K562 (cell line): ENCODE results near the gene KCNK16. TPM values are rescaled to one million over a fixed set of nuclear protein-coding genes. Genes with fewer than 3 reads are reported as not detected.

Source experiments
- ATAC-seq: fragments of 200-7000 bp; cut with Tn5 transposase; 3 replicates; pipeline ENCODE4 v1.9.1; 2020; ENCODE audit warnings: moderate library complexity
- BruUV-seq: library from RNA; stranded (reverse); fragments of 400-500 nt; replicated peaks from 2 replicates; lab custom pipeline; 2021; lab: Mats Ljungman, UMichigan
- CTCF ChIA-PET: fragments of 300-600 bp; formaldehyde crosslinking; extraction: SDS; loops from one replicate; lab custom pipeline; 2021; ENCODE audit warnings: low intra/inter-chr PET ratio; lab: Yijun Ruan, JAX
- POLR2A ChIA-PET: fragments of 300-600, 350-650 bp; sonication (Branson Sonifier 250); formaldehyde crosslinking; extraction: SDS; loops from one replicate; lab custom pipeline; 2021; ENCODE audit warnings: antibody characterized with exemption, inconsistent platforms; lab: Yijun Ruan, JAX
- DNase-seq, 4 experiments: peaks; one replicate each; pipeline versions ENCODE4 v3.0.0 to v3.0.0-alpha.2; 2011 to 2018; ENCODE audit warnings: low spot score in 3 of 4, mixed read lengths in 3 of 4; ENCODE audit errors: extremely low read depth in 1 of 4
- FAIRE-seq: peaks from 2 replicates; lab custom pipeline; 2011; peaks lifted over from hg19 to GRCh38; lab: Jason Lieb, UNC
- H2AFZ ChIP-seq: 2 replicates; pipeline ENCODE4 v1.6.0; 2011; ENCODE audit warnings: low read depth, low read length, control low read depth, inconsistent platforms
- H3K27ac ChIP-seq: fragments of 200-600 bp; 3 replicates; pipeline ENCODE4 v1.8.0; 2011; ENCODE audit warnings: low read depth, mild to moderate bottlenecking, control low read depth, inconsistent platforms, low read length, moderate library complexity, mixed read lengths; ENCODE audit errors: extremely low read depth
- H3K27me3 ChIP-seq, 2 experiments: fragments of 300-600 bp in 1 of 2; 2 replicates in 1 of 2; 3 replicates in 1 of 2; pipeline versions ENCODE4 v1.6.0 to v1.8.0; 2011; ENCODE audit warnings: inconsistent platforms in 2 of 2, low read length in 2 of 2, mild to moderate bottlenecking in 1 of 2, mixed read lengths in 1 of 2, moderate library complexity in 1 of 2; ENCODE audit not compliant: control insufficient read depth in 2 of 2, insufficient read depth in 2 of 2
- H3K36me3 ChIP-seq: fragments of 300-600 bp; 3 replicates; pipeline ENCODE4 v1.8.0; 2011; ENCODE audit warnings: mild to moderate bottlenecking, low read length, inconsistent platforms; ENCODE audit not compliant: control insufficient read depth, insufficient read depth
- H3K4me1 ChIP-seq, 2 experiments: fragments of 200-600 bp in 1 of 2; replicated peaks in 1 of 2; 2 replicates in 1 of 2; 3 replicates in 1 of 2; pipeline versions ENCODE4 v1.5.1 to v1.8.0; 2011; ENCODE audit warnings: inconsistent platforms in 2 of 2, low read length in 2 of 2, mild to moderate bottlenecking in 1 of 2, mixed read lengths in 1 of 2, moderate library complexity in 1 of 2; ENCODE audit not compliant: control insufficient read depth in 2 of 2, insufficient read depth in 2 of 2
- H3K4me2 ChIP-seq: 2 replicates; pipeline ENCODE4 v1.6.1; 2011; ENCODE audit warnings: low read length, control low read depth, inconsistent platforms, mixed read lengths; ENCODE audit not compliant: insufficient read depth
- H3K4me3 ChIP-seq: fragments of 200-600 bp; sonication (generic), shearing (Covaris generic); 2 replicates; pipeline ENCODE4 v1.5.1; 2016; ENCODE audit warnings: control low read depth, inconsistent platforms
- H3K79me2 ChIP-seq: fragments of 200-600 bp; 3 replicates; pipeline ENCODE4 v1.8.0; 2011; ENCODE audit warnings: low read length, inconsistent platforms; ENCODE audit not compliant: control insufficient read depth, insufficient read depth
- H3K9ac ChIP-seq, 2 experiments: 2 replicates each; pipeline versions ENCODE4 v1.6.0 to v1.6.1; 2011; ENCODE audit warnings: low read depth in 2 of 2, low read length in 2 of 2, control low read depth in 1 of 2, inconsistent platforms in 1 of 2, mild to moderate bottlenecking in 1 of 2, mixed read lengths in 1 of 2; ENCODE audit not compliant: insufficient read depth in 1 of 2
- H3K9me1 ChIP-seq: one replicate; pipeline ENCODE4 v1.6.0; 2011; ENCODE audit warnings: inconsistent platforms, mild to moderate bottlenecking, low read length, moderate library complexity; ENCODE audit not compliant: control insufficient read depth, insufficient read depth
- H3K9me3 ChIP-seq: replicated peaks from 2 replicates; pipeline ENCODE4 v1.5.1; 2011; ENCODE audit warnings: low read depth, low read length, inconsistent platforms; ENCODE audit not compliant: control insufficient read depth, insufficient read depth
- H4K20me1 ChIP-seq: replicated peaks from 2 replicates; pipeline ENCODE4 v1.6.1; 2011; ENCODE audit warnings: low read length, inconsistent platforms, mixed read lengths; ENCODE audit not compliant: control insufficient read depth, insufficient read depth
- CXXC5 ChIP-seq: fragments of 250-450 bp; sonication (Bioruptor Pico); IDR thresholded peaks from 2 replicates; pipeline ENCODE4 v1.8.0; 2022; ENCODE audit warnings: inconsistent platforms, mild to moderate bottlenecking, moderate library complexity
- DIDO1 ChIP-seq: fragments of 450-650 bp; IDR thresholded peaks from 2 replicates; pipeline ENCODE4 v1.6.1; 2016; ENCODE audit warnings: low read depth, missing biosample characterization, missing genetic modification characterization
- SNIP1 ChIP-seq: fragments of 450-650 bp; IDR thresholded peaks from 2 replicates; pipeline ENCODE4 v1.7.1; 2017; ENCODE audit warnings: low read depth, mild to moderate bottlenecking
- ZBTB9 ChIP-seq: fragments of 450-650 bp; formaldehyde crosslinking; IDR thresholded peaks from 2 replicates; pipeline ENCODE4 v1.4.0; 2020; ENCODE audit warnings: mild to moderate bottlenecking, moderate library complexity
- ZSCAN32 ChIP-seq: fragments of 450-650 bp; formaldehyde crosslinking; IDR thresholded peaks from 2 replicates; pipeline ENCODE4 v1.4.0; 2020; ENCODE audit warnings: mild to moderate bottlenecking, moderate library complexity
- WGBS: fragments of 100-300 bp; shearing (Covaris generic); methylation state at CpG from one replicate; pipeline ENCODE4 v1.1.6; 2016; ENCODE audit warnings: low coverage, mixed read lengths; ENCODE audit not compliant: insufficient coverage; ENCODE audit errors: missing lambda C conversion rate; 5-methylcytosine and 5-hydroxymethylcytosine counted together
- in situ Hi-C: fragments of 300-500 bp; cut with MboI; formaldehyde crosslinking; loops from 4 replicates; pipeline ENCODE4 v1.15.0; 2018; ENCODE audit warnings: inconsistent platforms, mixed read lengths
- intact Hi-C: fragments of 100-400 bp; cut with micrococcal nuclease; formaldehyde crosslinking; loops from 2 replicates; pipeline ENCODE4 v1.14.2; 2022
- polyA plus RNA-seq, 8 experiments: library from polyadenylated mRNA; depleted of rRNA in 4 of 8; stranded (reverse) in 5 of 8; unstranded in 3 of 8; fragments of >200 nt; fragmentation: Nextera tagmentation in 2 of 8; fragmentation: Illumina TruSeq in 1 of 8; extraction: Ambion mirVana in 2 of 8; extraction: Trizol in 1 of 8; gene quantifications; 2 replicates each; pipeline versions ENCODE4 v1.2.1 to v1.2.3, GENCODE V29; 2011 to 2014; ENCODE audit warnings: inconsistent platforms in 1 of 8, missing spikeins in 1 of 8
- total RNA-seq, 7 experiments: library from RNA; depleted of rRNA in 6 of 7; stranded (reverse); fragments of >200 nt in 6 of 7; fragmentation: Illumina TruSeq in 2 of 7; extraction: Trizol in 2 of 7; gene quantifications; 2 replicates each; pipeline versions ENCODE4 v1.2.1 to v1.2.3, GENCODE V29; 2011 to 2021; ENCODE audit warnings: low replicate concordance in 1 of 7

KCNK16 gene
- total and polyA plus RNA-seq, 9 of the 15 experiments (the other 6 are each of a cell fraction or from before 2014, with no cell fraction given) = not detected

- CTCF ChIA-PET = interaction anchor here (0.6 kb wide), 1 partner anchor 370 kb away, joined by 3 read pairs; no protein-coding TSS in a partner anchor
- in situ Hi-C loops = no loop called here
- H3K27me3 ChIP-seq = peaks cover 3 to 68% of the 10 kb centered on the region in 2 experiments; a peak in 4 of 5 replicates
These were observed 9.5 kb downstream of the KCNK16 start for GRCh38 chr6:39312912-39313525.

More at GRCh38 chr6:39312912-39313525, 9.5 kb downstream of the KCNK16 start:
- Histone ChIP-seq H3K36me3 (no peaks in the 10 kb centered on the region), H2AFZ (no peak overlapping the region), H3K4me2 (no peak overlapping the region), H3K9me1 (no peaks in the 10 kb centered on the region), H3K4me1 (peaks cover 0 to 13% of the 10 kb centered on the region in 2 experiments; a peak in 1 of 5 replicates), H3K9me3 (no peaks in the 10 kb centered on the region), H4K20me1 (peaks cover 20% of the 10 kb centered on the region), H3K4me3 (no peak overlapping the region), H3K79me2 (no peaks in the 10 kb centered on the region), H3K9ac (no peak overlapping the region), H3K27ac (no peak overlapping the region)
- intact Hi-C loops = no loop called here
- ATAC-seq (no peak), DNase-seq (no peak), FAIRE-seq (no peak)
- BruUV-seq = no TSS peak
- POLR2A ChIA-PET = no interaction called here
- 20% methylated on average over 32 of the region's 45 CpGs for WGBS
- TF ChIP-seq SNIP1 (no peak), DIDO1 (no peak), ZBTB9 (CRISPR knock-in tag) (no peak), ZSCAN32 (no peak), CXXC5 (no peak)
